Natural killer cell treated with Interleukin-12 subunit alpha and Interleukin-12 subunit beta and Interleukin-15 and Interleukin-18, amount 100 ng/mL, for 72 hours (primary cell): ENCODE results near the gene DDX20. TPM values are rescaled to one million over a fixed set of nuclear protein-coding genes. Genes with fewer than 3 reads are reported as not detected.

Experiments used
- ATAC-seq, 2 donors: fragments of 150-1000 bp; cut with Tn5 transposase in 1 of 2; sonication (Bioruptor Pico), chemical (Tn5 transposase) in 1 of 2; 2 replicates each; pipeline ENCODE4 v1.10.0; 2021
- DNase-seq: peaks from one replicate; pipeline ENCODE4 v3.0.0; 2022; ENCODE audit warnings: low spot score
- H3K27ac Mint-ChIP-seq, 2 donors: 1 replicate in 1 of 2; 2 replicates in 1 of 2; pipeline ENCODE4 v1.8.0; 2022; ENCODE audit warnings: mixed read lengths in 2 of 2, mild to moderate bottlenecking in 1 of 2, moderate library complexity in 1 of 2
- H3K27me3 Mint-ChIP-seq, 2 donors: 1 replicate in 1 of 2; 2 replicates in 1 of 2; pipeline ENCODE4 v1.8.0; 2022; ENCODE audit warnings: mixed read lengths in 2 of 2
- H3K36me3 Mint-ChIP-seq: one replicate; pipeline ENCODE4 v1.8.0; 2022; ENCODE audit warnings: mixed read lengths
- H3K4me1 Mint-ChIP-seq, 2 donors: 1 replicate in 1 of 2; 2 replicates in 1 of 2; pipeline ENCODE4 v1.8.0; 2022; ENCODE audit warnings: low read depth in 2 of 2, mixed read lengths in 2 of 2, mild to moderate bottlenecking in 1 of 2
- H3K4me3 Mint-ChIP-seq: one replicate; pipeline ENCODE4 v1.8.0; 2022; ENCODE audit warnings: mixed read lengths
- H3K9me3 Mint-ChIP-seq: 2 replicates; pipeline ENCODE4 v1.8.0; 2022; ENCODE audit warnings: mixed read lengths
- total RNA-seq, 2 donors: library from RNA; stranded (reverse); gene quantifications; one replicate each; pipeline ENCODE4 v1.2.3, GENCODE V29; 2022

Gene DDX20
- total RNA-seq, 2 donors from 2014 or later = 18.5 to 22.7 TPM

DNA sequence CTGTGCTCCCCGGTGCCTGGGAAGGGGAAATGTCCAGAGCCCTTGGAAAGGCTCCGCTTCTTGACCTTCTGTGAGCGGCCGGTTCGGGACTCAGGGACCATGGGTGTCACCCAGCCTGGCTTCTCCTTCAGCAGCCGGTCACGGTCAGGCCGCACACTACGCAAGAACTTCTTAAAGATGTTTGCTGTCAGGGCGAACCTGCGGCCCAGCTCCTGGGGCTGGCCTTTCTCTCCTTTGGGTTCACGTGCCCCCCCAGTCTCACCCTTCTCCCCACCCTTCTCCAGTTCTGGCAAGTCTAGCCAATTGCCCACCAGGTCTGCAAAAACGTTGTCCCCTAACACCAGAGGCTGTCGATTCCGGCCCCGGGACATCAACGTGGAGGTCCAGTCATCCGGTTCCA lies 28.6 kb upstream of the DDX20 start:
- Mint-ChIP-seq H3K4me1 (peaks cover 0 to 5% of the 10 kb centered on the region in 2 donors), H3K9me3 (no peaks in the 10 kb centered on the region), H3K36me3 (no peaks in the 10 kb centered on the region), H3K4me3 (no peak overlapping the region), H3K27ac (no peak overlapping the region), H3K27me3 (no peaks in the 10 kb centered on the region)
- ATAC-seq = no peak
- DNase-seq = no peak

DNA sequence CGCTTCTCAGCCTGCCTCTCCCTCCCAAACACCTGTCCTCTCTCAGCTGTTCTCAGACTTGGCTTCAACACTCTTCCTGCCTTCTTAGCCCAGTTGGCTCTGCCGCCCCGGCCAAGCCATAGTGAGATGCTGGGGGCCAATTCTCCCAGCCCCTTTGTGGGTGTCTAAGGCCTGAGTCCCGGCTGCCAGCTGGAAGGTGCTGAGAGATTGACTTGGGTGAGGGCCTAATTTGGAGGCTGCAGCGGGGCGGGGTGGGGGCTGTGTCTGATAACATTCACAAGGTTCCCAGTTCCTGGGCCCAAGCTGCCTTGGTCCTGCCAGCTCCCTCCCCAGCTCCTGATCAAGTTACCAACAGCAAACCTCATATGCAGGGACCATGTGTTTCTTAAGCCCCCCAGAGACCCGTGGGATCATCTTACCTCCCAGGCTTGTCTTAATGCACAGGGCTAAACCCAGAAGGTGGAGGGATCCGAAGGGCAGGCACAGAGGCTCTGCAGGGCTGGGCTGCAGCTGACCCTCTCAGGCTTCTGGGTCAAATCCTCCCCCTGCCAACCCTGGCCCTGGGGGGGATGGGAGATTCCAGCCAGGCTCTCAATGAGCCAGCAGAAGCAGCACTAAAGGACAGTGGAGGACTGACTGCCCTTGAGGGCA lies 26.3 kb upstream of the DDX20 start:
- Mint-ChIP-seq H3K9me3 (no peaks in the 10 kb centered on the region), H3K4me3 (no peak overlapping the region), H3K27me3 (peaks cover 0 to 5% of the 10 kb centered on the region in 2 donors), H3K36me3 (no peaks in the 10 kb centered on the region), H3K27ac (no peak overlapping the region), H3K4me1 (no peaks in the 10 kb centered on the region)
- ATAC-seq (peak in 1 of 2 donors; percentile 12), DNase-seq (no peak)

DNA sequence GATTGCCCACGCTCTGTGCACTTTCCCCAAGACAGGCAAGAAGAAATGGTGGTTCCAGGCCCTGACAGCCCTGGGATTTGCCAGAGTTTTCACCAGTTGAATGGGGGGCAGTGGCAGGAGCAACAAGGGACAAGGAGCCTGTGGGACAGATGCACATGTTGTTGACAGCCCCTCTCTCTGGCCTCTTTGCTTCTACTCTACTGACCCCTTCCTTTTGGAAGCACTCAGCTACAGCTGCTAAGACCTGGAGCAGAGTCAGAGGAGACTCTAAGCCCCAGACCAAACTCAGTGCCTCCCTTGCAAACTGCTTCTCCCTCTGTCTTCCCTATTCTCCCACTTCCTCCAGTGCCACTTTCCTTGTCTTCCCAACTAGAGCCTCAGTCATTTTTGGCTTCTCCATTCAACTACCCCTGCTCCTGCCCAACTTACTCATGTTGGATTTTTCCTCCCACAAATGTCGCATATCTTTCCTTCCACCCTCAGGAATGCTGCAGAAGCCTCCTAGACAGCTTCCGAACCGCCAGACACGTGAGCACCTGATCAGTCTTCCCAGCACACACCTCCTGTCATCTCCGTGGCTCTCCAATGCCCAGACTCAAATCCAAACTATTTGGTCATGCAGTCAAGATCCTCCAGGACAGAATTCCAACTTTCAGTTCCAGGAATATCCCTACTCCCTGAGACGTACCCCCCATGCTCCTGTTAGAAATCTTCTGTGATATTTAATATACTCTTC lies 25.6 kb upstream of the DDX20 start:
- no peaks in the 10 kb centered on the region for H3K36me3 Mint-ChIP-seq
- H3K4me1 Mint-ChIP-seq = no peaks in the 10 kb centered on the region
- ATAC-seq = no peak
- DNase-seq = no peak
- H3K9me3 Mint-ChIP-seq = no peaks in the 10 kb centered on the region
- H3K27ac Mint-ChIP-seq = no peak overlapping the region
- peaks cover 0 to 5% of the 10 kb centered on the region in 2 donors for H3K27me3 Mint-ChIP-seq
- no peak overlapping the region for H3K4me3 Mint-ChIP-seq

DNA sequence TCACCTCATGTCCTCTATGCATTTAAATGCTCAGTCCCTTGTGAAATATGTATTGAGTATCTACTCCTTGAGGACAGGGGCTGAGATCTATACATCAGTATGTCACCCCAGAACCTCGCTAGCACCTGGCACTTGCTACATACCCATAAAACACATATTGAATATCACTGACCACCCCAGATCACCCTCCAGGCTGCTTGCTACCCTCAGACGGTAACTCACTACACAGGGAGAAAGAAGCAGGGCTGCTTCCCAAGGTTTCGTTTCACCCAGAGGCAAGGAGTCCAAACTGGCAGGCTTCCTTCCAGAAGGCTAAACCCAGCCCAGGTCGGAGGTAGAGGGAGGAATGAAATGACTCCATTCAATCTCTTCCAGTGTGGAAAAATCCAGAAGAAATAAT lies 25.0 kb upstream of the DDX20 start:
- no peak overlapping the region for H3K27ac Mint-ChIP-seq
- H3K36me3 Mint-ChIP-seq = no peaks in the 10 kb centered on the region
- ATAC-seq (no peak), DNase-seq (no peak)
- no peak overlapping the region for H3K4me3 Mint-ChIP-seq
- H3K27me3 Mint-ChIP-seq = peaks cover 0 to 5% of the 10 kb centered on the region in 2 donors
- H3K9me3 Mint-ChIP-seq = no peaks in the 10 kb centered on the region
- H3K4me1 Mint-ChIP-seq = no peaks in the 10 kb centered on the region

DNA sequence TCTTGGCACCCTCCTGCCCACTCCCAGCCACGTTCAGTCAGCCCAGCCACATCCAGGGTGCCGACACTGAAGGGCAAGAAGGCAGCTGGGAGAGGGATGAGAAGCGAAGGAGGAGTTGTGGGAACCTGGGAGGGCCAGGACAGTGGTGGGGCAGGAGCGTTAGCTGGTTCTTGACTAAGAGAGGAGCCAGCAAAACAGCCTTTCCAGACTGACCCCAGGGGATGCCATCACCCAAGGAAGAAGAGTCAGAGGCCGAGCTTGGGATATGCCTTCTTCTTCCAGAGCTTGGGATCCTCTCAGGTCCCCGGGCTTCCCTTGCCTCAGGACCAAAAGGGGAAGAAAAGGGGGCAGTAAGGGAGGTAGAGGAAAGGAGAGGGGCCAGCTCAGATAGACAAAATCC lies 23.7 kb upstream of the DDX20 start:
- Mint-ChIP-seq H3K4me3 (no peak overlapping the region), H3K4me1 (no peaks in the 10 kb centered on the region), H3K27me3 (peaks cover 0 to 7% of the 10 kb centered on the region in 2 donors), H3K9me3 (no peaks in the 10 kb centered on the region), H3K36me3 (no peaks in the 10 kb centered on the region), H3K27ac (no peak overlapping the region)
- ATAC-seq (no peak), DNase-seq (no peak)

DNA sequence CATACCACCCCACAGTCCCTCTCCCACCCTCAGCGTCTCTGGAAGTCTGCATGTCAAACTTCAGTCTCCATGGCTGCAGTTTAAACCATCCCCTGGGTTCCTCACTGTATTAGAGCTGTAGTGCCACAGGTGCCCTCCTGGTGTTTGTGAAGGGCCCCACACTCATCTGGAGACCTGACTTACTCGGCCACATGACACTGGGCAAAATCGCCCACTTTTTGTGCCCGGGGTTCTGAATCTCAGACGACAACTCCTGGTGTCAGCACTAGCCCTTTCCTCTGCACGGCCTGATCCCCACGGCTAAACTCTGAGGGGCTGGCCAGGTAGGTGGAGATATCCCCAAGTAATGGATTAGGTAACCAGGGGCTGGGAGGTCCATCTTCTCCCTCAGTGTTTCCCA lies 23.0 kb upstream of the DDX20 start:
- DNase-seq = no peak
- no peaks in the 10 kb centered on the region for H3K9me3 Mint-ChIP-seq
- no peak for ATAC-seq
- no peak overlapping the region for H3K27ac Mint-ChIP-seq
- peaks cover 5% of the 10 kb centered on the region in 2 donors for H3K4me1 Mint-ChIP-seq
- H3K27me3 Mint-ChIP-seq = peaks cover 6 to 14% of the 10 kb centered on the region in 2 donors
- H3K4me3 Mint-ChIP-seq = no peak overlapping the region
- no peaks in the 10 kb centered on the region for H3K36me3 Mint-ChIP-seq

DNA sequence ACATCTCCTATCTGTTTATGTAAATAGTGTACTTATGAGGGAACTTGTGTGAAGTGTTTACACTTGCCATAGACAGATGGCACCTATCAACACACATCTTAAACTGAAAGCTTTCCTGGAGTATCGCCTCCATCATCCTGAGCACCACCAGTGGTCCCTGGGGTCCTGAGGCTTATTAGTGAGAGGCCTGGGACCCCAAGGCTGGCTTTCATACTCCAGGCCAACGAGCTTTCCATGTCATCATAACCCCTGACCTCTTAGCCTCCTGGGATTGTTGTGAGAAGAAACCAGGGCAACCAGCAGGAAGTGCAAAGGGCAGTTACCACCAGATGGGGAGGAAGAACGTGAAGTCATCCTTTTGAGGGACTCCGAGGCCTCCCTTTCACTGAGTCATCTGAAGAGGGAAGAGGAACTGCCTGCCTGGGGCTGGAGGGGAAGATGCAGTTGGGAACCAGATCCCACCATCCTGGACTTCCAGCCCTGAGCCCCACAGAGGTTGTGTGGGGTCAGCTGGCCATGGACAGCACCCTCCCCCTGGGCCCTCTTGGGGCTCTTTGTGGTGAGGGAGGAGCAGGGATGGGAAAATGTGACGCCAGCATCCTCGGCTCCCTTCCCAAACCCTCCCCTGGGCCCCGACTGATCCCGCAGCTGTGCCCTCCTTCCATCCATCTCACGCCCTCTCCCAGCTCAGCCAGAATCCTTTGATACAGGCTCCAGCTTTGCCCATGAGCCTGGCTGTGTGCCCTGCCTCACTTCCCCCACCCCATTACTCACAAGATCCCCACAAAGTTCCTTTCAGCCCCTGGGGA lies 22.3 kb upstream of the DDX20 start:
- DNase-seq = no peak
- Mint-ChIP-seq H3K4me3 (no peak overlapping the region), H3K4me1 (peaks cover 10% of the 10 kb centered on the region in 2 donors), H3K27me3 (peaks cover 11 to 18% of the 10 kb centered on the region in 2 donors), H3K27ac (no peak overlapping the region), H3K9me3 (no peaks in the 10 kb centered on the region), H3K36me3 (no peaks in the 10 kb centered on the region)
- no peak for ATAC-seq

DNA sequence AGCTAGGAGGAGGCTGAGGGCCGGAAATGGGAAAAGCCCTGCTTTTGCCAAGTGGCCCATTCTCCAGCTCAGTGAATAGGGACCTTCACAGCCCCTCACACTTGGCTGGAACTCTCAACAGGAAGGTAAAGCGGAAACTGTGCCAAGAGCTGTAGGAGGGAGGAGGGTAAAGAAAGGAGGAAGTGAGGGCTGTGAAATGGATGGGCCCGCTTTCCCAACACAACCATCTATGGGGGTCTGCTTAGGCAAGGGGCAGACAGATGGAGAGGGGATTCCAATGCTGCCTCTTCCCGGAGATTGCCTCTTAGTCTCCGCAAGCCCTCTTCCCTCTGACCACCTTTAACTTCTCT lies 21.7 kb upstream of the DDX20 start:
- no peak overlapping the region for H3K27ac Mint-ChIP-seq
- H3K9me3 Mint-ChIP-seq = no peaks in the 10 kb centered on the region
- peaks cover 11 to 21% of the 10 kb centered on the region in 2 donors for H3K27me3 Mint-ChIP-seq
- H3K36me3 Mint-ChIP-seq = no peaks in the 10 kb centered on the region
- DNase-seq = no peak
- ATAC-seq = no peak
- no peak overlapping the region for H3K4me3 Mint-ChIP-seq
- H3K4me1 Mint-ChIP-seq = peaks cover 14 to 15% of the 10 kb centered on the region in 2 donors

DNA sequence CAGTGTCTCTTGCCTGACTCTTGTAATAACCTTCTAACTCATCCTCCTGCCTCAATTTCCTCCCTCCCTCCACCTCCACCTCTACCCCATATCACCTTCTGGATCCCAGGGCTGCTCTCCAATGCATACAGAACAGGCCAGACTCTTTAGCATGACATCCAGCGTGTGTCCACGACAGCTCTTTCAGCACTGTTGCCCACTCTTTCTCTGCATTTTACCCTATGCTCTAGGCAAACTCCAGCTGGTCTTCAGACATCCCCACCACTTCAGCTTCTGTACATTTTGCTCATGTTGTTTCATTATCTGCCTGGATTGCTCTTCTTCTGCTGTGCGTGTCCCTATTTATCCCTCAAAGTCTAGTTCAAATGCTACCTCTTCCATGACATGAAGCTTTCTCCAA lies 21.3 kb upstream of the DDX20 start:
- ATAC-seq (no peak), DNase-seq (no peak)
- H3K36me3 Mint-ChIP-seq = no peaks in the 10 kb centered on the region
- H3K27ac Mint-ChIP-seq = no peak overlapping the region
- H3K4me3 Mint-ChIP-seq = no peak overlapping the region
- no peaks in the 10 kb centered on the region for H3K9me3 Mint-ChIP-seq
- H3K4me1 Mint-ChIP-seq = peaks cover 14 to 16% of the 10 kb centered on the region in 2 donors
- H3K27me3 Mint-ChIP-seq = peaks cover 11 to 21% of the 10 kb centered on the region in 2 donors

DNA sequence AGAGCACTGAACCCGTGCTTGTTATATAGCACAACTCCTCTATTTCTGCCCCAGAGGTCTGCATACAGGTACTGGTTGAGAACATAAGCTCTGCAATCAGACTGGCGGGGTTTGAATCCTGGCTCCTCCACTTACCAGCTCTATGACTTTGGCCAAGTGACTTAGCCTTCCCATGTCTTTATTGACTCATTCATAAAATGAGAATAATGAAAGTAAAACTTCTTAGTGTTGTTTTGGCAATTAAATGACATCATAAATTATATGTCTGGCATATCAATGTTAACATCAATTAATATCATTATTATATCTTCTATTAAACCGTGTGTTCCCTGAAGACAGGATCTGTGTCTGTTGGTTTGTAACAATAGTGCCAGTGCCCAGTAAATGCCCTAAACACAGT lies 20.8 kb upstream of the DDX20 start:
- no peak for ATAC-seq
- no peak for DNase-seq
- Mint-ChIP-seq H3K36me3 (no peaks in the 10 kb centered on the region), H3K27ac (no peak overlapping the region), H3K4me3 (no peak overlapping the region), H3K4me1 (peaks cover 16 to 19% of the 10 kb centered on the region in 2 donors), H3K27me3 (peaks cover 14 to 23% of the 10 kb centered on the region in 2 donors), H3K9me3 (no peaks in the 10 kb centered on the region)

DNA sequence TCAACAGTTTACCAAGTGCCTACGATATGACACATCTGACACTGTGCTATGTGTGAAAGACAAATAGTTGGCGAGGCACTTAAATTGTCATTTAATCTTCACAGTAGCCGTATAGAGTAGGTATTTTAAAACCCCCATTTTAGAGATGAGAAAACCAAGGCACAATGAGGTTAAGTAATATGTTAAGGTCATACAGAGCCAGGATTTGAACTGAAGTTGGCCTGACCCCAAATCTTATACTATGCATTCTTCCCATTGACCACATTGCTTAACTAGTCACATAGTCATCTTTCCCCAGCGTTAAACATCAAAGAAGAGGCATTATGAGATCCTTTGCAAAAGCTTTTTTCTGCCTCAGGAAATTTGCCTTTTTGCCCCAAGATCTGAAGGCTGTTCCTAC lies 20.4 kb upstream of the DDX20 start:
- no peak for ATAC-seq

DNA sequence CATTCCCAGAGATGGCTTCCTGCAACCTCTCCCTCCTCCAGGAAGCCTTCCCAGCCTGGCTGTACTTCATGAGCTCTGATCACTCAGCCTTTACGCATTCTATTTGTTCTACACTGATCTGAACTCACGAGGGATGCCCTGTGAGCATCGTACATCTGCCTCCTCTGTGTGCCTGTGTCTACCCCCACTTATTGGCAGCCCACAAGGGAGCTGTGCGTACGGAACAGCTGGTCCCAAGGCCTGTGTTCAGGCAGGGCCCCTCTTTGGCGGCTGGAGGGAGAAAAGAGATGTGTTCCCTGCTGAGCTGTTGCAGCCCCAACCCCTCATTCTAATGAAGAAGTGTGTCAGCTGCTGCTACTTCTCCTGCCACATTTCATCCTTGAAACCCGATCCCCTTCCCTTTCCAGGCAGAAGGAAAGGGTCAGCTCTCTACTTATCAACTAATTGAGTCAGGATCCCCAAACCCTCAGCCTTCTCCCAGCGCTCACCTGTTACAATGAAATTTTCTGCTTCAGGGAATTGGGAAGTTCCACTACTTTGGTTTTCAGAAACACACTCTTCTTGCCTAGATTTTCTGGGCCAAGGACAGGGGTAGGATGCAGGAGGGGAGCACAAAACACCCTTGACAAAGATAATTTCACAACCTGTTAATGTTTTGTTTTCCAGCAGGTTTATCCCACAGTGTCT lies 19.7 kb upstream of the DDX20 start:
- Mint-ChIP-seq H3K27ac (no peak overlapping the region), H3K27me3 (peaks cover 25 to 30% of the 10 kb centered on the region in 2 donors), H3K4me1 (peaks cover 20 to 22% of the 10 kb centered on the region in 2 donors), H3K4me3 (no peak overlapping the region), H3K9me3 (no peaks in the 10 kb centered on the region), H3K36me3 (no peaks in the 10 kb centered on the region)
- DNase-seq = no peak
- ATAC-seq = no peak

More for the DNA sequence above, 20.4 kb upstream of the DDX20 start:
- Mint-ChIP-seq H3K4me3 (no peak overlapping the region), H3K9me3 (no peaks in the 10 kb centered on the region), H3K27ac (no peak overlapping the region), H3K36me3 (no peaks in the 10 kb centered on the region), H3K4me1 (peaks cover 18 to 22% of the 10 kb centered on the region in 2 donors), H3K27me3 (peaks cover 18 to 25% of the 10 kb centered on the region in 2 donors)
- DNase-seq = no peak

DNA sequence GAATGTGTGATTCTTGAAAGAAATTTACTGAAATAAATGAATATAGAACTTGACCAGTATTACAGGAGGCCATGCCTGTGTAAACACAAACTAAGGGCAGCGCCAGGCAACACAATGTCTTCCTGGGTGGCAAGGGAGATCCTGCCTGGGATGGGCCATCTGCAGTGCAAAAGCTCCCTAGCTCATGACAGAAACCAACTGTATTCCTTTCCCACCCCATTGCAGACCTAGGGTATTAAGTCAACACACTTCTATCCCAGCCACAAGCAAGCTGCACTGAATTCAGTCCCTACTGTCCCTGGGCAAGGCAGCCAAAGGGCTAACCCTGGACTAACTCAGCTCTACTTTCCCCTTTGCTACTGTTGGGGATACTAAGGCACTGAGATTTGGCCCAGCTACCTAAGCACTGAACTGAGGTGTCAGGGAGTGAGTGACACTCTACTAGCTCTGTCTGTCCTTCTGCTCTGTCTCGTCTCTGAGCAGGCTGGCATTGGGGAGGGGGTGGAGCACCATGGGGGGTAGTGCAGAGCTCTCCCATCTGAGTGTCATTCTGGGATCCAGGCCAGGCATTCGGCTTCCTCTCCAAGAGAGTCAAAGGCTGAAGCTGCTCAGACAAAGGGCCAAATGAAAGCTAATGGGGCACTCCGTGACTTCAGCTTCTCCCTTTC lies 19.0 kb upstream of the DDX20 start:
- peaks cover 21 to 22% of the 10 kb centered on the region in 2 donors for H3K4me1 Mint-ChIP-seq
- no peaks in the 10 kb centered on the region for H3K9me3 Mint-ChIP-seq
- ATAC-seq (no peak), DNase-seq (no peak)
- H3K4me3 Mint-ChIP-seq = no peak overlapping the region
- no peaks in the 10 kb centered on the region for H3K36me3 Mint-ChIP-seq
- H3K27me3 Mint-ChIP-seq = peaks cover 25 to 32% of the 10 kb centered on the region in 2 donors
- no peak overlapping the region for H3K27ac Mint-ChIP-seq
